Epithelial cell of esophagus (primary cell): ENCODE results near the gene PXMP2.
"Not testable (repeated sequence)": the region's sequence is repeated elsewhere in the genome, so short reads cannot be mapped to it uniquely, and the experiment has no call there.

Experiments used
- DNase-seq: peaks from one replicate; pipeline ENCODE4 v3.0.0; 2010; ENCODE audit warnings: low read depth
- H3K4me3 ChIP-seq: 2 replicates; pipeline ENCODE4 v1.5.1; 2011; ENCODE audit warnings: mild to moderate bottlenecking, low read length, control low read depth
- TF ChIP-seq, protein P1 (sequence below): IDR thresholded peaks from 2 replicates; pipeline ENCODE4 v1.5.1; 2011; ENCODE audit warnings: low read depth, mild to moderate bottlenecking, low read length, control low read depth, inconsistent platforms; ENCODE audit not compliant: insufficient read depth; ENCODE audit errors: missing control alignments

PXMP2 gene

DNA sequence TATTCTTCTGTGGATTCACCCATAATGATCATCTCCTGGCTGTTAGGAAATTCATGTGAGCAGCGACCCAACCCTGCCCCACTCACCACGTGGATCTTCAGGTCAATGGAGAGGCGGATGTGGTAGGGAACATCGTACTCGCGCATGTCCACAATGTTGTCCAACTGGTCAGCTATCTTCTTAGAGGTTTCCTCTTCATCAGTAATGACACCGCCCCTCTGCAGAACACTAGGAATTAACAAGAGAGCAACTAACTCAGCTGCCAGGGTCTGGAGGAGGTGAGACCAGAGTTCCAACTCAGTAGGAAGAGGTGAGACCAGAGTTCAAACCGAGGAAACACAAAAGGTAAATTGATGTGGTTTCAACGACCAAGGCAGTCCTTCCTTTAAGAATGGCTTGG, 9.9 kb upstream of the PXMP2 start:
- DNase-seq, result no peak
- H3K4me3 ChIP-seq, result no peak overlapping the region
- TF ChIP-seq, protein P1, sequence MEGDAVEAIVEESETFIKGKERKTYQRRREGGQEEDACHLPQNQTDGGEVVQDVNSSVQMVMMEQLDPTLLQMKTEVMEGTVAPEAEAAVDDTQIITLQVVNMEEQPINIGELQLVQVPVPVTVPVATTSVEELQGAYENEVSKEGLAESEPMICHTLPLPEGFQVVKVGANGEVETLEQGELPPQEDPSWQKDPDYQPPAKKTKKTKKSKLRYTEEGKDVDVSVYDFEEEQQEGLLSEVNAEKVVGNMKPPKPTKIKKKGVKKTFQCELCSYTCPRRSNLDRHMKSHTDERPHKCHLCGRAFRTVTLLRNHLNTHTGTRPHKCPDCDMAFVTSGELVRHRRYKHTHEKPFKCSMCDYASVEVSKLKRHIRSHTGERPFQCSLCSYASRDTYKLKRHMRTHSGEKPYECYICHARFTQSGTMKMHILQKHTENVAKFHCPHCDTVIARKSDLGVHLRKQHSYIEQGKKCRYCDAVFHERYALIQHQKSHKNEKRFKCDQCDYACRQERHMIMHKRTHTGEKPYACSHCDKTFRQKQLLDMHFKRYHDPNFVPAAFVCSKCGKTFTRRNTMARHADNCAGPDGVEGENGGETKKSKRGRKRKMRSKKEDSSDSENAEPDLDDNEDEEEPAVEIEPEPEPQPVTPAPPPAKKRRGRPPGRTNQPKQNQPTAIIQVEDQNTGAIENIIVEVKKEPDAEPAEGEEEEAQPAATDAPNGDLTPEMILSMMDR, result no peak

DNA sequence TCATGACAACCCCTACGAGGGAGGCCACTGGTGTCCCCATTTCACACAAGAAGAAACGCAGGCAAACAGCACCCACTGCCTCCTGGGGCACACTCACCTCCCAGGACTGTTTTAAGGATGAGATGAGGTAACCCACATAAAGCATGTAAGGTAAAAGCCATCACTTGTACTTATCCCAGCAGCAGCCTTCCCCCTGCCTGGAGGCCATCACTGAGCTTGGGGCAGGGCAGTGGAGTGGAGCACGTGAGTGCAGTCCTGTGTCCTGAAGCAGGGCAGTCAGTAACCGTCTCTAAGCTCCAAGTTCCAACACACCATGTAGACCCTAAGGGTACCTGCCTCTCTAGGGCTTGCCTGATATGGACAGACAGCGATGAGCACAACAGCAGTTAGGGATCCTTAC, 2.0 kb upstream of the PXMP2 start:
- H3K4me3 ChIP-seq, result no peak overlapping the region
- TF ChIP-seq, protein P1, result no peak
- DNase-seq, result no peak

DNA sequence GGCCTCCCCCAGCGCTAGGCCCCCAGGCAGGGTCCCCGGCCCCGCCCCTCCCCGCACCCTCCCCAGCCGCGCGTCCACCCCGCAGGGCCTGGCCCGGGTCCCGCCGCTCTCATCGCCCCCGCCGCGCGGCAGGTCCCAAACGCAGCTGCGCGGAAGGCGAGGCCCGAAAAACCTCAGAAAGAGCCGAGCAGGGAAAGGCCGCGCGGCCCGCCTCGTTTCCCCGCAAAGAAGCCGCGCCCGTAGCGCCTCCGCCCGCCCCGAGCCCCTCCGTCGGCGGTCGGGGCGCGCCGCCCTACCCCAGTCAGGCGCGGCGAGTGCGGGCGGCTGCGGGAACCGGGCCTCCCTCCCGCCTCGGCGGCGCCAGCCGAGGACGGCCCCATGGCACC, 569 bp upstream of the PXMP2 start:
- TF ChIP-seq, protein P1, result no peak
- no peak for DNase-seq
- H3K4me3 ChIP-seq, result peak overlapping the region; percentile 49

DNA sequence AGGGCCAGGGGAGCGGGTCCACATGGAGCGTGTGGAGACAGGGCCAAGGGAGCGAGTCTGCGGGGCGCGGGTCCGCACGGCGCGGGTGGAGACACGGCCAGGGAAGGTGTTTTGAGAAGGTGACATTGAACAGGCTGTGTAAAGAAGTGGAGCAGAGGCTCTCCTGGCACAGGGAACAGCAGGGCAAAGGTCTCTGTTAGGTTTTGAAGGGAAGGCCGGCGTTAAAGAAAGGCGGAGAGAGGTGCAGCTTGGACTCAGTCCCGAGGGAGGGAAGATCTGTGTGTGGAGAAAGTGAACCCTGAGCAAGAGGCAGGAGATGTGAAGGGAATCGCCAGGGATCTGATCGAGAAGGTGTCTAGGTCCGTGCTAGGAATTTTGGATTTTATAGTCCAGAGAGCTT, 1.8 kb downstream of the PXMP2 start:
- TF ChIP-seq, protein P1, result no peak
- no peak for DNase-seq
- no peak overlapping the region for H3K4me3 ChIP-seq

DNA sequence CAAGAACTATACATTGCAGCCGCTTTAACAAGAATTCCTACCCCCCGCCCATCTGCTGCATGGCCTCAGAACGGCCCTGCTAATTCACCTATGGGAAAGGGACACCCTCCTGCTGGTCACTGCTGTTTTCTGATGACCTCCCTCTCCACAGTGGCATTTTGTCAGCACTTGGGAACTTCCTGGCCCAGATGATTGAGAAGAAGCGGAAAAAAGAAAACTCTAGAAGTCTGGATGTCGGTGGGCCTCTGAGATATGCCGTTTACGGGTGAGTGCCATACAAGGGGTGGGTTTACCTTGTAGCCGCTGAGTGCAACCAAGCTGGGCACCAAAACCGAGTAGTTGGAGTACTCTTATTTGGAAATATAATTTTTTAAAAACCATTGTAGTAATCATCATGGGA, 2.7 kb downstream of the PXMP2 start:
- DNase-seq, result no peak
- no peak overlapping the region for H3K4me3 ChIP-seq
- TF ChIP-seq, protein P1, result no peak

DNA sequence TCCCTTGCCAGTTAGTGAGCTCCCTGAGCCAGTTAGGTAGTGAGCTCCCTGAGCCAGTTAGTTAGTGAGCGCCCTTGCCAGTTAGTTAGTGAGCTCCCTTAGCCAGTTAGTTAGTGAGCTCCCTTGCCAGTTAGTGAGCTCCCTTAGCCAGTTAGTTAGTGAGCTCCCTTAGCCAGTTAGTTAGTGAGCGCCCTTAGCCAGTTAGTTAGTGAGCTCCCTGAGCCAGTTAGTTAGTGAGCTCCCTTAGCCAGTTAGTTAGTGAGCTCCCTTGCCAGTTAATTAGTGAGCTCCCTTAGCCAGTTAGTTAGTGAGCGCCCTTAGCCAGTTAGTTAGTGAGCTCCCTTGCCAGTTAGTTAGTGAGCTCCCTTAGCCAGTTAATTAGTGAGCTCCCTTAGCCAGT, 4.6 kb downstream of the PXMP2 start:
- H3K4me3 ChIP-seq, DNase-seq: not testable (repeated sequence)

DNA sequence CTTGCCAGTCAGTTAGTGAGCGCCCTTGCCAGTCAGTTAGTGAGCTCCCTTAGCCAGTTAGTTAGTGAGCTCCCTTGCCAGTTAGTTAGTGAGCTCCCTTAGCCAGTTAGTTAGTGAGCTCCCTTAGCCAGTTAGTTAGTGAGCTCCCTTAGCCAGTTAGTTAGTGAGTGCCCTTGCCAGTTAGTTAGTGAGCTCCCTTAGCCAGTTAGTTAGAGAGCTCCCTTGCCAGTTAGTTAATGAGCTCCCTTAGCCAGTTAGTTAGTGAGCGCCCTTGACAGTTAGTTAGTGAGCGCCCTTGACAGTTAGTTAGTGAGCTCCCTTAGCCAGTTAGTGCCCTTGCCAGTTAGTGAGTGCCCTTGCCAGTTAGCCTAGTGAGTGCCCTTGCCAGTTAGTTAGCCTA, 7.5 kb downstream of the PXMP2 start:
- H3K4me3 ChIP-seq, DNase-seq: not testable (repeated sequence)

DNA sequence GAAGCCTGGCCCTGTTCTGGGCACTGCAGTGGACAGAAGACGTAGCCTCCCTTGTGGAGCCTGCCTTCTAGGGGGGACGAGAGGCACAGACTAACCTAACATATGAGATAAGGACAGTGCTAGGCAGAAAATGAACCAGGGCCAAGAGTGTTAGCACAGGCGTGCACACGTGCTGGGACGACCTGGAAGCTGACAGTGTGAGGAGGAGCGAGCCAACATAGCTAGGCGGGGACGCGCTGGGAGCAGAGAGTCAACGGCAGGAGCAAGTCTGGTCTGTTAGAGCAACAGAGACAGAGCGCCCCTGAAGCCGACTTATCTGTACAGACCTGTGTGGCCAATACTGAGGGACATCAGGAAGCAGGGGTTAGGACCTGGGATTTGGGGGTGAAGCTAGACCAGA, 8.0 kb downstream of the PXMP2 start:
- TF ChIP-seq, protein P1, result no peak
- DNase-seq, result no peak
- no peak overlapping the region for H3K4me3 ChIP-seq
